Kidney epithelial cell (primary cell): ENCODE measurements around the gene SPACA6. TPM values are rescaled to one million over a fixed set of nuclear protein-coding genes. Genes with fewer than 3 reads are reported as not detected.

Source experiments
- DNase-seq: peaks from one replicate; pipeline ENCODE4 v3.0.0-alpha.2; 2010; ENCODE audit warnings: low read depth
- H3K27me3 ChIP-seq: 2 replicates; pipeline ENCODE4 v1.6.0; 2011; ENCODE audit warnings: low read length; ENCODE audit not compliant: control insufficient read depth, insufficient read depth
- H3K36me3 ChIP-seq: 2 replicates; pipeline ENCODE4 v1.5.1; 2011; ENCODE audit warnings: low read length; ENCODE audit not compliant: control insufficient read depth, insufficient read depth
- H3K4me3 ChIP-seq: 2 replicates; pipeline ENCODE4 v1.5.1; 2011; ENCODE audit warnings: low read depth, mild to moderate bottlenecking, control low read depth, low read length
- CTCF ChIP-seq: IDR thresholded peaks from 2 replicates; pipeline ENCODE4 v1.5.1; 2011; ENCODE audit warnings: mild to moderate bottlenecking, moderate library complexity, low read length, control low read depth, inconsistent platforms; ENCODE audit not compliant: insufficient read depth, poor library complexity, severe bottlenecking
- total RNA-seq: library from RNA; depleted of rRNA; stranded (reverse); fragments of >200 nt; gene quantifications from 2 replicates; pipeline ENCODE4 v1.2.3, GENCODE V29; 2015

The SPACA6 gene
- total RNA-seq, 1 donor from 2014 or later, result 12.6 TPM

GRCh38 chr19:51714848-51715247 lies 21.7 kb downstream of the SPACA6 start:
- DNase-seq, result no peak
- Histone ChIP-seq H3K27me3 (peaks cover 14% of the 10 kb centered on the region), H3K36me3 (no peaks in the 10 kb centered on the region), H3K4me3 (no peak overlapping the region)
- TF ChIP-seq CTCF, result no peak

DNA sequence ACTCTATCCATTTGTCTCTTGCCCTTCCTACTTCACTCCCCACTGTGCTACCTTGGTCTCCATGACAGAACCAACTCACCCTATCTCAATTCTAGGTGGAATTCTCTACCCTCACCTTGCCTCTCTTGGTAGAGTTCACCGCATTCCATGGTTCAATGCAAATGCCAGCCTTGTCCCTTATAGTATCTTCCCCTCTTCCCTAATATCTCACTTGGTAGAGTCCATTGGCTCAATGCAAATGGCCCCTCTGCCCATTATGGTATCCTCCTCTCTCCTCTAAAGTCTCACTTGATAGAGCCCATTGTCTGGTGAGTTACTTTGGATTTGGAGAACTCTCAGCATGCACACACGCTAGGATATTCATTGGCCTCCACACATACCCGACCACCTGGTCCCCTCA lies 22.7 kb downstream of the SPACA6 start:
- Histone ChIP-seq H3K27me3 (peaks cover 20% of the 10 kb centered on the region), H3K4me3 (no peak overlapping the region), H3K36me3 (no peaks in the 10 kb centered on the region)
- TF ChIP-seq CTCF, result no peak
- DNase-seq, result no peak

DNA sequence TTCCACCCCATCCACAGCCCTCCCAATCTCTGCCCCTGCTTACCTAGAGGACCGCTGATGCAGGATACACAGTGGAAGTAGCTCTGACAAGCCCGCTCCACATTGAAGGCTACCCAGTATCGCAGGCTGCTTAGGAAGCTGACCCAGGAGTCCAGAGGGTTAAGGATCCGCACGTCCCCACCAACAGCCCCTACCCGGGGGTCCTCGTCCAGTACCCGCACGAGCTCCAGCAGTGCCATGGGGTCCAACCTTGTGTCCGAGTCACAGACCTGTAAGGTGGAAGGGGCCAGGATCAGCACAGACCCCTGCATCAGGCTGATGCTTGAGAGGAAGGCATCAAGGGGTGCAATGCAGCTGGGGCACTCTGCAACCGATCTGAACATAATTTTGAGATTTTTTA lies 23.8 kb downstream of the SPACA6 start:
- Histone ChIP-seq H3K4me3 (no peak overlapping the region), H3K27me3 (peaks cover 24% of the 10 kb centered on the region), H3K36me3 (no peaks in the 10 kb centered on the region)
- no peak for DNase-seq
- TF ChIP-seq CTCF, result no peak

DNA sequence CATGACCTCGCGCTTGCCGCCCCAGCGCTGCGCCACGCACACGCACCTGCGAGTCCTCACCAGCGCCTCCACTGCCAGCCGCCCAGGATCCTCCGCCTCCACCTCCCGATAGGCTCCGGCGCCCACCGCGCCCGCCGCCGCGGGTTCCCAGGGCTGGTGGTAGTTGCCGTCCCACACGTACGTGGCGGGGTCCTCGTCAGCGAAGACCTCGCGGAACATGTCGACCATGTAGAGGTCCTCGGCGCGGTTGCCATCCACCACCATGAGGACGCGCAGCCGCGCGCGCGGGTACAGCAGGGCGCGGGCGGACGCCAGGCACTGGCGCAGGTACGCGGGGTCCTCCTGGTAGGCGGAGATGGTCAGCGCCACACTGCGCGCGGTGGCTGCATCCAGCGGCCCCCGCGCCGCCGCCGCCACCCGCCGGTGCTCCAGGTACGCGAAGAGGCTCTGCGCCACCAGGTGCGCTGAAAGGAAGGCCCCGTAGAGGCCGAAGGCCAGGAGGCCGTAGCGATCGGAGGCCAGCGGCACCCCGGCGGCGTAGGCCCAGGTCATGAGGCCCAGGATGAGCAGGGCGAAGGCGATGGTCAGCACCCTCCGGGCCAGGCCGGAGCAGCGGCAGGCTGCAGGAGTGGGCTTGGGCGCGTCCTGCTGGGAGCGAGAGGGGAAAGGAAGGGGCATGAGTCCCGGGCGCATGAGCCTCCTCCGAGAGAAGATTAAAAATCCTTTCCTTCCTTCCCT lies 26.3 kb downstream of the SPACA6 start:
- no peak for TF ChIP-seq CTCF
- H3K36me3 ChIP-seq, result no peaks in the 10 kb centered on the region
- H3K4me3 ChIP-seq, result peak overlapping the region; percentile 12
- peaks cover 30% of the 10 kb centered on the region for H3K27me3 ChIP-seq
- no peak for DNase-seq

DNA sequence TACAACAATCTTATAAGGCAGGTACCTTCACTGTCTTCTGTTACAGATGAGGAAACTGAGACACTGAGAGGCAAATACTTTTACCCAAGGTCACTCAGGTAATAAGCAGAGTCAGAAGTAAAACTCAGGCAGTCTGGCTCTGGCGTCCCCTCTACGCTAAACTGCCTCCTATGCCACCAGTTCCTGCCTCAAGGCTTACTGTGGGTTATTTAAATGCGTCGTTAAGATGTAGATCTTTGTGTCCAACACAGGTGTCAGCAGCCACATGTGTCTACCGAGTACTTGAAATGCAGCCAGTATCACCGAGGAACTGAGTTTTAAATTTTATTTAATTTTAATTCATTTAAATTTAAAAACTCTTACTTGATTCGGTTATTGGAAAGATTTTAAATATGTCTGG lies 28.8 kb downstream of the SPACA6 start:
- TF ChIP-seq CTCF, result no peak
- no peak for DNase-seq
- no peak overlapping the region for H3K4me3 ChIP-seq
- H3K36me3 ChIP-seq, result no peaks in the 10 kb centered on the region
- peaks cover 28% of the 10 kb centered on the region for H3K27me3 ChIP-seq

- Histone ChIP-seq H3K27me3 (peaks cover 26% of the 10 kb centered on the region), H3K36me3 (no peaks in the 10 kb centered on the region), H3K4me3 (no peak overlapping the region)
- DNase-seq, result no peak
- TF ChIP-seq CTCF, result no peak
Observed at GRCh38 chr19:51722492-51722891, 29.4 kb downstream of the SPACA6 start.
